ENCODE results near the gene ITGA5.
A peak's percentile ranks its signal among the peaks of the same experiment; 100 is the strongest.

ITGA5 gene

GRCh38 chr12:54374562-54375258, 44.4 kb downstream of the ITGA5 start:
- Histone ChIP-seq H3K36me3 (ENCODE audit: control insufficient read depth, low read length) (no peaks in the 10 kb centered on the region), H3K4me2 (ENCODE audit: low read length) (no peak overlapping the region), H3K27ac (ENCODE audit: low read depth, low read length) (no peak overlapping the region)

GRCh38 chr12:54373649-54374561, 45.2 kb downstream of the ITGA5 start:
- Histone ChIP-seq H4K20me1 (ENCODE audit: control insufficient read depth, insufficient read depth, low read depth, low read length) (no peaks in the 10 kb centered on the region), H3K9me3 (ENCODE audit: control insufficient read depth, insufficient read depth, low read length) (no peaks in the 10 kb centered on the region), H3K4me2 (ENCODE audit: low read length) (no peak overlapping the region), H3K4me1 (ENCODE audit: control insufficient read depth, low read length) (peaks cover 16% of the 10 kb centered on the region), H3K79me2 (ENCODE audit: control insufficient read depth, low read length) (no peaks in the 10 kb centered on the region), H3K9me2 (replicated peaks; ENCODE audit: control insufficient read depth, low read length) (no peaks in the 10 kb centered on the region), H3K4me3 (ENCODE audit: low read length) (no peak overlapping the region), H3K27ac (ENCODE audit: low read depth, low read length) (no peak overlapping the region), H3F3A (ENCODE audit: control insufficient read depth, insufficient read depth) (peaks cover 3% of the 10 kb centered on the region; the same call in 1 of the 2 replicates), H3K27me3 (ENCODE audit: control insufficient read depth, low read length) (no peaks in the 10 kb centered on the region), H3K36me3 (ENCODE audit: control insufficient read depth, low read length) (no peaks in the 10 kb centered on the region)
- TF ChIP-seq EZH2phosphoT487 (IDR thresholded peaks at IDR 0.05; ENCODE audit: borderline replicate concordance, low read length) (no peak), CTCF (IDR thresholded peaks at IDR 0.05; ENCODE audit: low read depth, low read length, poor library complexity, severe bottlenecking) (no peak)

More at GRCh38 chr12:54374562-54375258, 44.4 kb downstream of the ITGA5 start:
- TF ChIP-seq EZH2phosphoT487 (IDR thresholded peaks at IDR 0.05; ENCODE audit: borderline replicate concordance, low read length) (no peak), CTCF (IDR thresholded peaks at IDR 0.05; ENCODE audit: low read depth, low read length, poor library complexity, severe bottlenecking) (no peak)
- Histone ChIP-seq H3K79me2 (ENCODE audit: control insufficient read depth, low read length) (no peaks in the 10 kb centered on the region), H3K4me1 (ENCODE audit: control insufficient read depth, low read length) (peaks cover 18% of the 10 kb centered on the region), H3K27me3 (ENCODE audit: control insufficient read depth, low read length) (no peaks in the 10 kb centered on the region), H3K4me3 (ENCODE audit: low read length) (no peak overlapping the region), H4K20me1 (ENCODE audit: control insufficient read depth, insufficient read depth, low read depth, low read length) (no peaks in the 10 kb centered on the region), H3K9me2 (replicated peaks; ENCODE audit: control insufficient read depth, low read length) (no peaks in the 10 kb centered on the region), H3F3A (ENCODE audit: control insufficient read depth, insufficient read depth) (peaks cover 3% of the 10 kb centered on the region; the same call in 1 of the 2 replicates), H3K9me3 (ENCODE audit: control insufficient read depth, insufficient read depth, low read length) (no peaks in the 10 kb centered on the region)

GRCh38 chr12:54372113-54372806, 46.8 kb downstream of the ITGA5 start:
- H3K79me2 ChIP-seq (ENCODE audit: control insufficient read depth, low read length), result no peaks in the 10 kb centered on the region
- peaks cover 3% of the 10 kb centered on the region; the same call in 1 of the 2 replicates for H3F3A ChIP-seq (ENCODE audit: control insufficient read depth, insufficient read depth)
- no peaks in the 10 kb centered on the region for H3K9me3 ChIP-seq (ENCODE audit: control insufficient read depth, insufficient read depth, low read length)
- no peaks in the 10 kb centered on the region for H3K9me2 ChIP-seq (replicated peaks; ENCODE audit: control insufficient read depth, low read length)
- TF ChIP-seq EZH2phosphoT487 (IDR thresholded peaks at IDR 0.05; ENCODE audit: borderline replicate concordance, low read length) (no peak), CTCF (IDR thresholded peaks at IDR 0.05; ENCODE audit: low read depth, low read length, poor library complexity, severe bottlenecking) (no peak)
- H3K27me3 ChIP-seq (ENCODE audit: control insufficient read depth, low read length), result no peaks in the 10 kb centered on the region
- H3K4me3 ChIP-seq (ENCODE audit: low read length), result no peak overlapping the region
- no peak overlapping the region for H3K27ac ChIP-seq (ENCODE audit: low read depth, low read length)
- no peaks in the 10 kb centered on the region for H3K36me3 ChIP-seq (ENCODE audit: control insufficient read depth, low read length)
- peaks cover 27% of the 10 kb centered on the region for H3K4me1 ChIP-seq (ENCODE audit: control insufficient read depth, low read length)
- H3K4me2 ChIP-seq (ENCODE audit: low read length), result peak overlapping the region; percentile 4
- no peaks in the 10 kb centered on the region for H4K20me1 ChIP-seq (ENCODE audit: control insufficient read depth, insufficient read depth, low read depth, low read length)
